K562 (cell line): ENCODE data around the gene SRMS. TPM values are rescaled to one million over a fixed set of nuclear protein-coding genes. Genes with fewer than 3 reads are reported as not detected.

Source experiments
- ATAC-seq: fragments of 200-7000 bp; cut with Tn5 transposase; 3 replicates; pipeline ENCODE4 v1.9.1; 2020; ENCODE audit warnings: moderate library complexity
- BruUV-seq: library from RNA; stranded (reverse); fragments of 400-500 nt; replicated peaks from 2 replicates; lab custom pipeline; 2021; lab: Mats Ljungman, UMichigan
- CTCF ChIA-PET: fragments of 300-600 bp; formaldehyde crosslinking; extraction: SDS; loops from one replicate; lab custom pipeline; 2021; ENCODE audit warnings: low intra/inter-chr PET ratio; lab: Yijun Ruan, JAX
- POLR2A ChIA-PET: fragments of 300-600, 350-650 bp; sonication (Branson Sonifier 250); formaldehyde crosslinking; extraction: SDS; loops from one replicate; lab custom pipeline; 2021; ENCODE audit warnings: antibody characterized with exemption, inconsistent platforms; lab: Yijun Ruan, JAX
- DNase-seq, 4 experiments: peaks; one replicate each; pipeline versions ENCODE4 v3.0.0 to v3.0.0-alpha.2; 2011 to 2018; ENCODE audit warnings: low spot score in 3 of 4, mixed read lengths in 3 of 4; ENCODE audit errors: extremely low read depth in 1 of 4
- FAIRE-seq: peaks from 2 replicates; lab custom pipeline; 2011; peaks lifted over from hg19 to GRCh38; lab: Jason Lieb, UNC
- H2AFZ ChIP-seq: 2 replicates; pipeline ENCODE4 v1.6.0; 2011; ENCODE audit warnings: low read depth, low read length, control low read depth, inconsistent platforms
- H3K27ac ChIP-seq: fragments of 200-600 bp; 3 replicates; pipeline ENCODE4 v1.8.0; 2011; ENCODE audit warnings: low read depth, mild to moderate bottlenecking, control low read depth, inconsistent platforms, low read length, moderate library complexity, mixed read lengths; ENCODE audit errors: extremely low read depth
- H3K27me3 ChIP-seq, 2 experiments: fragments of 300-600 bp in 1 of 2; 2 replicates in 1 of 2; 3 replicates in 1 of 2; pipeline versions ENCODE4 v1.6.0 to v1.8.0; 2011; ENCODE audit warnings: inconsistent platforms in 2 of 2, low read length in 2 of 2, mild to moderate bottlenecking in 1 of 2, mixed read lengths in 1 of 2, moderate library complexity in 1 of 2; ENCODE audit not compliant: control insufficient read depth in 2 of 2, insufficient read depth in 2 of 2
- H3K36me3 ChIP-seq: fragments of 300-600 bp; 3 replicates; pipeline ENCODE4 v1.8.0; 2011; ENCODE audit warnings: mild to moderate bottlenecking, low read length, inconsistent platforms; ENCODE audit not compliant: control insufficient read depth, insufficient read depth
- H3K4me1 ChIP-seq, 2 experiments: fragments of 200-600 bp in 1 of 2; replicated peaks in 1 of 2; 2 replicates in 1 of 2; 3 replicates in 1 of 2; pipeline versions ENCODE4 v1.5.1 to v1.8.0; 2011; ENCODE audit warnings: inconsistent platforms in 2 of 2, low read length in 2 of 2, mild to moderate bottlenecking in 1 of 2, mixed read lengths in 1 of 2, moderate library complexity in 1 of 2; ENCODE audit not compliant: control insufficient read depth in 2 of 2, insufficient read depth in 2 of 2
- H3K4me2 ChIP-seq: 2 replicates; pipeline ENCODE4 v1.6.1; 2011; ENCODE audit warnings: low read length, control low read depth, inconsistent platforms, mixed read lengths; ENCODE audit not compliant: insufficient read depth
- H3K4me3 ChIP-seq: fragments of 200-600 bp; sonication (generic), shearing (Covaris generic); 2 replicates; pipeline ENCODE4 v1.5.1; 2016; ENCODE audit warnings: control low read depth, inconsistent platforms
- H3K79me2 ChIP-seq: fragments of 200-600 bp; 3 replicates; pipeline ENCODE4 v1.8.0; 2011; ENCODE audit warnings: low read length, inconsistent platforms; ENCODE audit not compliant: control insufficient read depth, insufficient read depth
- H3K9ac ChIP-seq, 2 experiments: 2 replicates each; pipeline versions ENCODE4 v1.6.0 to v1.6.1; 2011; ENCODE audit warnings: low read depth in 2 of 2, low read length in 2 of 2, control low read depth in 1 of 2, inconsistent platforms in 1 of 2, mild to moderate bottlenecking in 1 of 2, mixed read lengths in 1 of 2; ENCODE audit not compliant: insufficient read depth in 1 of 2
- H3K9me1 ChIP-seq: one replicate; pipeline ENCODE4 v1.6.0; 2011; ENCODE audit warnings: inconsistent platforms, mild to moderate bottlenecking, low read length, moderate library complexity; ENCODE audit not compliant: control insufficient read depth, insufficient read depth
- H3K9me3 ChIP-seq: replicated peaks from 2 replicates; pipeline ENCODE4 v1.5.1; 2011; ENCODE audit warnings: low read depth, low read length, inconsistent platforms; ENCODE audit not compliant: control insufficient read depth, insufficient read depth
- H4K20me1 ChIP-seq: replicated peaks from 2 replicates; pipeline ENCODE4 v1.6.1; 2011; ENCODE audit warnings: low read length, inconsistent platforms, mixed read lengths; ENCODE audit not compliant: control insufficient read depth, insufficient read depth
- CSDE1 ChIP-seq, 2 experiments: fragments of 450-650 bp; IDR thresholded peaks; 2 replicates each; pipeline ENCODE4 v1.6.1; 2016; ENCODE audit warnings: mild to moderate bottlenecking in 1 of 2
- MEF2A ChIP-seq: IDR thresholded peaks from 2 replicates; pipeline ENCODE4 v1.6.1; 2011; ENCODE audit warnings: low read depth, mild to moderate bottlenecking, low read length, moderate library complexity; ENCODE audit not compliant: control insufficient read depth
- MXD1 ChIP-seq: fragments of 250-450 bp; sonication (Bioruptor Pico); IDR thresholded peaks from 2 replicates; pipeline ENCODE4 v1.8.0; 2021; ENCODE audit warnings: borderline replicate concordance, mild to moderate bottlenecking, moderate library complexity; ENCODE audit not compliant: poor library complexity, severe bottlenecking
- MXI1 ChIP-seq: IDR thresholded peaks from 2 replicates; pipeline ENCODE4 v1.6.1; 2011; ENCODE audit warnings: low read depth, mild to moderate bottlenecking, improper control_type of control experiment, low read length
- POLR2G ChIP-seq: fragments of 200-400 bp; formaldehyde crosslinking; IDR thresholded peaks from 2 replicates; pipeline ENCODE4 v1.6.1; 2017; ENCODE audit warnings: low read depth, mild to moderate bottlenecking, antibody characterized with exemption, low read length, moderate library complexity
- TFAM ChIP-seq: fragments of 250-450 bp; sonication (Bioruptor Pico); conservative IDR thresholded peaks from 2 replicates; pipeline ENCODE4 v1.5.0; 2021; ENCODE audit warnings: mild to moderate bottlenecking, moderate library complexity
- TFAP4 ChIP-seq: sonication (generic); formaldehyde crosslinking; IDR thresholded peaks from 2 replicates; pipeline ENCODE4 v1.8.0; 2022; ENCODE audit warnings: missing genetic modification reagents, mild to moderate bottlenecking, moderate library complexity, borderline replicate concordance
- ZNF143 ChIP-seq: sonication (generic); formaldehyde crosslinking; IDR thresholded peaks from 2 replicates; pipeline ENCODE4 v1.9.0; 2022; ENCODE audit warnings: mild to moderate bottlenecking, missing genetic modification reagents
- WGBS: fragments of 100-300 bp; shearing (Covaris generic); methylation state at CpG from one replicate; pipeline ENCODE4 v1.1.6; 2016; ENCODE audit warnings: low coverage, mixed read lengths; ENCODE audit not compliant: insufficient coverage; ENCODE audit errors: missing lambda C conversion rate; 5-methylcytosine and 5-hydroxymethylcytosine counted together
- in situ Hi-C: fragments of 300-500 bp; cut with MboI; formaldehyde crosslinking; loops from 4 replicates; pipeline ENCODE4 v1.15.0; 2018; ENCODE audit warnings: inconsistent platforms, mixed read lengths
- intact Hi-C: fragments of 100-400 bp; cut with micrococcal nuclease; formaldehyde crosslinking; loops from 2 replicates; pipeline ENCODE4 v1.14.2; 2022
- polyA plus RNA-seq, 8 experiments: library from polyadenylated mRNA; depleted of rRNA in 4 of 8; stranded (reverse) in 5 of 8; unstranded in 3 of 8; fragments of >200 nt; fragmentation: Nextera tagmentation in 2 of 8; fragmentation: Illumina TruSeq in 1 of 8; extraction: Ambion mirVana in 2 of 8; extraction: Trizol in 1 of 8; gene quantifications; 2 replicates each; pipeline versions ENCODE4 v1.2.1 to v1.2.3, GENCODE V29; 2011 to 2014; ENCODE audit warnings: inconsistent platforms in 1 of 8, missing spikeins in 1 of 8
- total RNA-seq, 7 experiments: library from RNA; depleted of rRNA in 6 of 7; stranded (reverse); fragments of >200 nt in 6 of 7; fragmentation: Illumina TruSeq in 2 of 7; extraction: Trizol in 2 of 7; gene quantifications; 2 replicates each; pipeline versions ENCODE4 v1.2.1 to v1.2.3, GENCODE V29; 2011 to 2021; ENCODE audit warnings: low replicate concordance in 1 of 7

The SRMS gene
- total and polyA plus RNA-seq, 9 of the 15 experiments (the other 6 are each of a cell fraction or from before 2014, with no cell fraction given): 0.07 TPM; not detected in 8

- peaks cover under 1 to 89% of the 10 kb centered on the region in 2 experiments; a peak in 4 of 5 replicates for H3K4me1 ChIP-seq
- no peak overlapping the region for H3K9ac ChIP-seq
- no peaks in the 10 kb centered on the region for H3K36me3 ChIP-seq
- H3K27ac ChIP-seq: no peak overlapping the region
- BruUV-seq: no TSS peak
- no peak overlapping the region for H3K4me3 ChIP-seq
- FAIRE-seq (no peak), DNase-seq (no peak), ATAC-seq (no peak)
- H3K27me3 ChIP-seq: peaks cover 0 to 17% of the 10 kb centered on the region in 2 experiments; a peak in 2 of 5 replicates
- peaks cover 3% of the 10 kb centered on the region for H3K9me1 ChIP-seq
- H3K79me2 ChIP-seq: no peaks in the 10 kb centered on the region
- peak; percentile 58 for TF ChIP-seq POLR2G
- TF ChIP-seq MXI1: no peak
- TF ChIP-seq ZNF143 (CRISPR knock-in tag): no peak
- TF ChIP-seq CSDE1 (IDR thresholded peaks at IDR 0.05): no peak
- TF ChIP-seq TFAP4 (CRISPR knock-in tag): 0 out of 2 replicates have a peak, but pooled peaks have one; percentile 3
- TF ChIP-seq TFAM: no peak
- no peak for TF ChIP-seq MXD1 (CRISPR knock-in tag)
- no peak for TF ChIP-seq MEF2A
- H3K9me3 ChIP-seq: no peaks in the 10 kb centered on the region
- H4K20me1 ChIP-seq: peaks cover 3% of the 10 kb centered on the region; the same call in 1 of the 2 replicates
- intact Hi-C loops (no loop called here), in situ Hi-C loops (no loop called here)
- H2AFZ ChIP-seq: no peak overlapping the region
- 58% methylated on average over 28 of the region's 46 CpGs for WGBS
- H3K4me2 ChIP-seq: no peak overlapping the region
- ChIA-PET CTCF (no interaction called here), POLR2A (interaction anchor here (0.6 to 2.3 kb wide), 8 partner anchors 8 to 582 kb away, joined by 3 to 7 read pairs (median 4); partner anchors contain the start of gene FNDC11)
Observed at GRCh38 chr20:63568986-63569949, 21.7 kb upstream of the SRMS start.
